HG02870 (cell line): ENCODE data around the gene ACTMAP.

ENCODE experiments used
- ATAC-seq: cut with Tn5 transposase; IDR thresholded peaks from one replicate; pipeline ENCODE4 v1.9.1; 2021; ENCODE audit warnings: mild to moderate bottlenecking, moderate library complexity; ENCODE audit not compliant: unreplicated experiment

Gene ACTMAP

GRCh38 chr19:40721936-40722661, 28.2 kb downstream of the ACTMAP start:
- no peak for ATAC-seq

GRCh38 chr19:40721140-40721486, 29.2 kb downstream of the ACTMAP start:
- no peak for ATAC-seq

GRCh38 chr19:40719414-40719894, 30.8 kb downstream of the ACTMAP start:
- no peak for ATAC-seq

- ATAC-seq: no peak
These were observed 31.4 kb downstream of the ACTMAP start for GRCh38 chr19:40718774-40719391.

- no peak for ATAC-seq
These were observed 32.1 kb downstream of the ACTMAP start for GRCh38 chr19:40717880-40718773.

- ATAC-seq: no peak
These were observed 32.9 kb downstream of the ACTMAP start for GRCh38 chr19:40717325-40717879.

GRCh38 chr19:40716482-40717324, 33.6 kb downstream of the ACTMAP start, which contains the start of the genes COQ8B and ITPKC:
Gene COQ8B (minus strand): TSS chr19:40716886. CDS start chr19:40714632, 2,254 bp downstream.
Gene ITPKC (plus strand): TSS chr19:40717112. CDS start chr19:40717136, 24 bp downstream.
- ATAC-seq: peak; percentile 70

GRCh38 chr19:40716031-40716481, 34.2 kb downstream of the ACTMAP start:
- ATAC-seq: no peak

- peak; percentile 48 for ATAC-seq
These were observed 35.6 kb downstream of the ACTMAP start for GRCh38 chr19:40714441-40715299.

- ATAC-seq: no peak
These were observed 36.3 kb downstream of the ACTMAP start for GRCh38 chr19:40713939-40714338.

GRCh38 chr19:40709817-40710216, 40.5 kb downstream of the ACTMAP start:
- no peak for ATAC-seq

- no peak for ATAC-seq
These were observed 42.7 kb downstream of the ACTMAP start for GRCh38 chr19:40707615-40708014.

GRCh38 chr19:40705950-40706619, 44.2 kb downstream of the ACTMAP start:
- ATAC-seq: no peak

- no peak for ATAC-seq
These were observed 45.0 kb downstream of the ACTMAP start for GRCh38 chr19:40705362-40705651.

GRCh38 chr19:40704491-40705361, 45.6 kb downstream of the ACTMAP start:
- no peak for ATAC-seq

GRCh38 chr19:40703029-40703755, 47.1 kb downstream of the ACTMAP start:
- no peak for ATAC-seq
